ENCODE results near the gene MYBPC2.
"Not testable (repeated sequence)": the region's sequence is repeated elsewhere in the genome, so short reads cannot be mapped to it uniquely, and the experiment has no call there.

Gene MYBPC2

DNA sequence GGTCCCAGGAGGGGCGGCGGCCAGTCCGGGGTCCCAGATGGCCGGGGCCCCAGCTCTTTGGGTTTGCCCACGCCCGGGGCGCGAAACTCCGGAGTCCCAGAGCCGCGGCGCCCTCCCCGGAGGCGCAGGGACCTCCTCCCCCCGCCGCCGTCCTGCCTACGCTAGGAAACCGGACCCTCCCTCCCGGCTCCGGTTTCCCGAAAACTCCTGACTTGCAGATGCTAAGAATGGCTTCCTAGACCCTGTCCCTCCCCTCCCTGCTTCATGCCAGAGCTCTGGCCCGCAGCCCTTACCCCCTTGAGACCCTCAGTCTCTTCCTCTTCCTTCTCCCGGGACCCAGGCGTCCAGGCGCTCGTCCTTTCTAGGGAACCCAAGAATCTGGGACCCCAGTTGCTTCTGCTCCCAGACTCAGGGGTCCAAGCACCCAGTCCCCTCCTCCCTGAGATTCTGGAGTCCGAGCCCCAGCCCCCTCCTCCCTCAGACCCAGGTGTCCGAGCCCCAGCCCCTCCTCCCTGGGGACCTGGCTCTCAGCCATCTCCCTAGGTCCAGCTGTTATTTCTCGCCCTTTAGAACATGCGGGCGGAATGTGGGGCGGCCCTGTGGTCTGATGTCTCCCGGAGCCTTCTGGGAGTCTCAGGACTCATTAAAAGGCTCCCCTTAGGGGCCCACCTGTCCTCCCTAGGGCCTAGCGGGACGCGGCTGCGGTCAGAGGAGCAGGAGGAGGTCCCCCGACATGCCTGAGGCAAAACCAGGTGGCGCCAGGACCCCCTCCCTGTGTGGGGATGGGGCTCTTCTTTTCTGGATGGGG lies at the start of gene MYBPC2:
Gene MYBPC2 (plus strand): TSS at position 672 of the 808 bp plus-strand sequence. CDS start 62 bp downstream, at position 734.
- peak within 1 kb of the TSS; percentile 59 for H3K9ac ChIP-seq (ENCODE audit: low read length)
- peaks cover 33% of the 10 kb centered on the region for H3K27me3 ChIP-seq (ENCODE audit: control insufficient read depth, insufficient read depth, low read length)
- H3K4me3 ChIP-seq (ENCODE audit: low read depth, low read length): peak within 1 kb of the TSS; percentile 62
- H3K27ac ChIP-seq (ENCODE audit: low read depth, low read length): peak within 1 kb of the TSS; percentile 31; the same call in 1 of the 2 replicates
- H3K4me1 ChIP-seq (ENCODE audit: control insufficient read depth, insufficient read depth, low read length): peaks cover 31% of the 10 kb centered on the region
- H3K36me3 ChIP-seq (ENCODE audit: control insufficient read depth, insufficient read depth, low read length): no peaks in the 10 kb centered on the region
- H3K9me3 ChIP-seq (ENCODE audit: control insufficient read depth, insufficient read depth, low read depth, low read length): no peaks in the 10 kb centered on the region

DNA sequence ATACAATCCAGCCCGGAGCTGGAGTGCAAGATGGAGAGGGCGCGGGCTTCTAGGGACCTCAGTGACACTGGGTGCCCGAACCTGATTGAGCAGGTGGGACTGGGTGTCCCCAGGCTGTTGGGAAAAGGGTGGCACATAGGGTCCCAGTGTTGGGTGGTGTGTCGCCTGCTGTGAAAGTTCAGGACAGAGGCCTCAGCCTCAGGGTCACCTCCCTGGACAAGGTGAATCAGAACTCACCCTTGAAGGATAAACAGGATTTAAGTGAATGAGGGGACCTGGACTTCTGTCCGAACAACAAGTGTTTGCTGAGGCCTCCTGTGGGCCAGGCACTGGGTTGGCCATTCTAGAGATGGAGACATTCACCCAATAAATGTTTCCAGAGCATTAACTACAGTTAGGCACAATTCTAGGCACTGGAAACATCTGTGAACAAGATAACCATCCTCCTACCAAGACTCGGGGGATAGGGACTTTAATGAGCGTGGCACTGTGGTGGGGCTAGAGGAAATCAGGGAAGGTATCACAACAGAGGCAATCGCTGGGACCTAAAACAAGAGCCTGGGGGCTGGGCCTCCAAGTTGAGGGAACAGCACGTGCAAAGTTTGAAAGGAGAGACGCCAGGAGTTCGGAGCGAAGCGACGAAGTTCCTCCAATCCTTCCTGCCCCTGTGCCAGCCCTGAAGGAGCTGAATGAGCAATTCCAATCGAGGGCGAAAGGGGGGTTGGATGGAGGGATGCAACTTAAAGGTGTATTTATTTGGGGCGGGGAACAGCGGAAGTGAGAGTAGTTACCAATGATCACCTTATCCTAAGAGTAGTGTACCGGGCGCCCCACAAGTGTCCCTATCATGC lies 49.5 kb upstream of the MYBPC2 start:
- Histone ChIP-seq H3K4me1 (ENCODE audit: control insufficient read depth, insufficient read depth, low read length) (peaks cover 3% of the 10 kb centered on the region; the same call in 1 of the 2 replicates), H3K27ac (ENCODE audit: low read depth, low read length) (no peak overlapping the region), H3K4me3 (ENCODE audit: low read depth, low read length) (peak overlapping the region; percentile 86), H3K27me3 (ENCODE audit: control insufficient read depth, insufficient read depth, low read length) (no peaks in the 10 kb centered on the region), H3K9ac (ENCODE audit: low read length) (peak overlapping the region; percentile 15), H3K36me3 (ENCODE audit: control insufficient read depth, insufficient read depth, low read length) (peaks cover 65% of the 10 kb centered on the region), H3K9me3 (ENCODE audit: control insufficient read depth, insufficient read depth, low read depth, low read length) (no peaks in the 10 kb centered on the region)

DNA sequence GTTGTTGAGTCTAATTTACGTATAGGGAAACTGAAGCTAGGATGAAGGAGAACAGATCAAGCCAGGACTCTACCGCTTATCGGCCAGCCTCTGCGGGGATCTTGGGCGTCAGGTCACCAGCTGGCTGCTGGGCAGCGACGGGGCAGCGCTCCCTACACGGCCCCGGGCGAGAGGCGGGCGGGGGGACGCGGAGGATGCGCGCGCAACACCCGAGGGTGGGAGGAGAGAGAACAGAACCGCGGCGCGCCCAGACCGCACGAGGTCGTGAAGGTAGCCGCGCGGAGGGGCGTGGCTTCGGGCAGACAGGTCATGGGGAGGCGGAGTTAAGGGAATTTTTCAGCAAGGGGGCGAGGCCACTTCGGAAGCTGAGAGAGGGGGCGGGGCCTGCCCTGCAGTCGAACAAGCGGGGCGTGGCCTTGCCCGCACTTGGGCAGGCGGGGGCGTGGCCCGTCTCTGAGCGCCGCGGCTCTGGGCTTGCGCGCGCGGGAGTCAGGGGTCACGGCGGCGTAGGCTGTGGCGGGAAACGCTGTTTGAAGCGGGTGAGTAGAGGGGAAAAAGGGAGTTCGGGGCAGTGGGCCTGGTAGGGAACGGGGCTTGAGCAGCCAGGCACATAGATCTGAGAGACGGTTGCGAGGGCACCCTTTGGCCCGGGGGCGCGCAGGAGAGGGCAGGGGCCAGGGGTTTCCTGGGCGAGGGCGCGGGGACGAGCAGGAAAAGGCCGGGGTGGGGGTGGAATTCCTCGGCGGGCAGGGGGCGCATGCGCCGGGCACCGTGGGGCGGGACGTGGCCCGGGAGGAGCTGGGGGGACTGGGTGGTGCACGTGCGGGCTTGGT lies 48.6 kb upstream of the MYBPC2 start, which contains the start of gene POLD1:
Gene POLD1 (plus strand): TSS at position 496 of the 833 bp plus-strand sequence. CDS start 14,505 bp downstream, outside the sequence.
- peaks cover 3% of the 10 kb centered on the region; the same call in 1 of the 2 replicates for H3K4me1 ChIP-seq (ENCODE audit: control insufficient read depth, insufficient read depth, low read length)
- no peaks in the 10 kb centered on the region for H3K9me3 ChIP-seq (ENCODE audit: control insufficient read depth, insufficient read depth, low read depth, low read length)
- peaks cover 63% of the 10 kb centered on the region for H3K36me3 ChIP-seq (ENCODE audit: control insufficient read depth, insufficient read depth, low read length)
- H3K27me3 ChIP-seq (ENCODE audit: control insufficient read depth, insufficient read depth, low read length): no peaks in the 10 kb centered on the region
- H3K27ac ChIP-seq (ENCODE audit: low read depth, low read length): peak within 1 kb of the TSS; percentile 82; the same call in 1 of the 2 replicates
- H3K4me3 ChIP-seq (ENCODE audit: low read depth, low read length): peak within 1 kb of the TSS; percentile 86
- H3K9ac ChIP-seq (ENCODE audit: low read length): peak within 1 kb of the TSS; percentile 95

DNA sequence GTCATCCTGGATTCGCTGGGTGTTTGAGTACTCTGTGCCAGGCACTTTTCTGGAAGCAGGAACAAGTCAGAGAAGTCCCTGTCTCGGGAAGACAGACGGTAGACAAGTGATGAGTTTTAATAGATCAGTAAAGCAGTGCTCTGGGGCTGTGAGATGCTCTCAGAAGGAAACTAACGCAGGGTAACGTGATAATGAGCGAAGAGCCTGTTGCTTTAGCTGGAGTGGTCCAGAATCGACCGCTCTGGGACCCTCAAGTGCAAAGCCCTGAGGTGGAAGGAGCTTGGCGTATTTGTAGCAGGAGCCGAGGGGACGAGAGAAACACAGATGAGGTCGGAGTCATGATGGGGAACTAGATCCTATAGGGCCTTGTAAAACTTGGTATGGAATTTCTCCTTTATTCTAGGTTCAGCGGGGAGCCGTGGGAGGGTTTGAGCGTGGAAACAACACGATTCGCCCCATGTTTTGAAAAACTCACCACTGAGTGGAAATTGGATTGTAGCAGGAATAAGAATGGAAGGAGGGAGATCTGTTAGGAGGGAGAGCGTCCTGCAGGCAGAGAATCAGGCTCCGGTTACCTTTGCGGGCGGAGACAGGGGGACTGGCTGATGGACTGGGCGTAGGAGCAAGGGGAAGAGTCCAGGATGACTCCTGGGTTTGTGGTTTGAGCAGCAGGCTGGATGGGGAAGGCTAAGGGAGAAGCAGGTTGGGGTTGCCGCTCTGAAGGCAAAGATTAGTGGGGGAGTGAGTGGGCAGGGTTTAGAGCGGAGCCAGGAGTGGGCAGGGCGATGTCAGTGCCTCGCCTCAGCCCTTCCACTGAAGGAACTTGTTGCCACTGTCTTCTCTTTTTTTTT lies 47.8 kb upstream of the MYBPC2 start:
- Histone ChIP-seq H3K9me3 (ENCODE audit: control insufficient read depth, insufficient read depth, low read depth, low read length) (no peaks in the 10 kb centered on the region), H3K36me3 (ENCODE audit: control insufficient read depth, insufficient read depth, low read length) (peaks cover 58% of the 10 kb centered on the region), H3K27me3 (ENCODE audit: control insufficient read depth, insufficient read depth, low read length) (no peaks in the 10 kb centered on the region), H3K4me3 (ENCODE audit: low read depth, low read length) (peak overlapping the region; percentile 86), H3K4me1 (ENCODE audit: control insufficient read depth, insufficient read depth, low read length) (peaks cover 3% of the 10 kb centered on the region; the same call in 1 of the 2 replicates), H3K27ac (ENCODE audit: low read depth, low read length) (peak overlapping the region; percentile 82; the same call in 1 of the 2 replicates), H3K9ac (ENCODE audit: low read length) (peak overlapping the region; percentile 95)

DNA sequence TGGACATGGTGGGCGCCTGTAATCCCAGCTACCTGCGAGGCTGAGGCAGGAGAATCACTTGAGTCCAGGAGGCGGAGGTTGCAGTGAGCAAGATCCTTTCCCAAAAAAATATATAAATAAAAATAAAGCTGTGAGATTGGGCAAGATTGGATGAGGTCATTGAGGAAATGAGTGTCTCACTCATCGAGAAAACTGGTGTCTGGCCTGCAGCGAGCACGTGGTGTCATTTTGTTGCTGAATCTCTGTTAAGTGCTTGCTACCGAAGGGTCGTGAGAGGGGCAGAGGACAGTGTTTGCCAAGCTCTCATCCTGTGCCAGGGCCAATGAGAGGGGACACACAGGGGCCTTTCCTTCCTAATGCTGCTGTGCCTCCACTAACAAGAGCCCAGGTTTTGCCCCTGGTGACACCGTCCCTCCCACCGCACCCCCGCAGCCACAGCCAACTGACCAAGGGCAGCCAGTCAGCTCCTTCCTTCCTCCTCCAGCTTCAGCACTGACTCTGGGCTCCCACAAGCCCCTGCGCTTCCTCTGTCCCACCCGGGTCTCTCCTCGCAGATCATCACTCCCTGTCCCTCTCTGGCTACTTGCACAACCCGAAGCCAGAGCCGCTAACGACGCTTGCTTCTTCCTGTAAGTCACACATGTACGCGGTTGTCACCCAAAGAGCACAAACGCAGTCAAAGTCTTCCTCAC lies 45.4 kb upstream of the MYBPC2 start:
- Histone ChIP-seq H3K4me1 (ENCODE audit: control insufficient read depth, insufficient read depth, low read length) (peaks cover 3% of the 10 kb centered on the region; the same call in 1 of the 2 replicates), H3K9ac (ENCODE audit: low read length) (no peak overlapping the region), H3K9me3 (ENCODE audit: control insufficient read depth, insufficient read depth, low read depth, low read length) (peaks cover 2% of the 10 kb centered on the region; the same call in 1 of the 2 replicates), H3K27ac (ENCODE audit: low read depth, low read length) (no peak overlapping the region), H3K27me3 (ENCODE audit: control insufficient read depth, insufficient read depth, low read length) (no peaks in the 10 kb centered on the region), H3K36me3 (ENCODE audit: control insufficient read depth, insufficient read depth, low read length) (peaks cover 46% of the 10 kb centered on the region), H3K4me3 (ENCODE audit: low read depth, low read length) (no peak overlapping the region)

DNA sequence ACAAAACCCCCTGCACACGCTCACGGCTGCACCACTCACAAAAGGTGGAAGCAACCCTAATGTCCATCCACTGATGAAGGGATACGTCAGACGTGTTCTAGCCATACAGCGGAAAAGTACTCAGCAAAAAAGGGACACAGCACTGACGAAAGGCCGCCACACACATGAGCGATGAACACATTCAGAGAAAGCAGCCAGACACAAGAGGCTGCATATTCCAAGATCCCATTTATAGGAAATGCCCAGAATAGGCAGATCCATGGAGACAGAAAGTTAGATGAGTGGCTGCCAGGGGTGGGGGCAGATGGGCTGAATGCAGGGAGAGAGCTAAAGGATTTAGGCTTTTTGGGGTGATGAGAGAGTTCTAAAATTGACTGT lies 44.8 kb upstream of the MYBPC2 start:
- Histone ChIP-seq H3K9ac (ENCODE audit: low read length) (no peak overlapping the region), H3K4me3 (ENCODE audit: low read depth, low read length) (no peak overlapping the region), H3K4me1 (ENCODE audit: control insufficient read depth, insufficient read depth, low read length) (peaks cover 3% of the 10 kb centered on the region; the same call in 1 of the 2 replicates), H3K27me3 (ENCODE audit: control insufficient read depth, insufficient read depth, low read length) (no peaks in the 10 kb centered on the region), H3K9me3 (ENCODE audit: control insufficient read depth, insufficient read depth, low read depth, low read length) (peaks cover 5% of the 10 kb centered on the region; the same call in 1 of the 2 replicates), H3K27ac (ENCODE audit: low read depth, low read length) (no peak overlapping the region), H3K36me3 (ENCODE audit: control insufficient read depth, insufficient read depth, low read length) (peaks cover 45% of the 10 kb centered on the region)

DNA sequence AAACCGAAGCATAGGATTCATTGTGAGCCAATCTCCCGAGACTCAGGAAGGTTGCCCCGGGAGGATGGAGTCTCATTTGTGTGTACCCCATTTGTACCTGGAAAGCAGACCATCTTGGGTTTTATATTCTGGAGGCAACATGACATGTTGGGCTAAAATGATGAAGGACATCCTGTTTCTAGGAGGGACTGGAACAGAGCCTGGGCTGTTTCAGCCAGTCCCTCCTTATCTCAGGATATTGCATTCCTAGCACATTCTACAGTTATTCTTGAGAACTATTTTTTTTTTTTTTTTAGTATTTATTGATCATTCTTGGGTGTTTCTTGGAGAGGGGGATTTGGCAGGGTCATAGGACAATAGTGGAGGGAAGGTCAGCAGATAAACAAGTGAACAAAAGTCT lies 42.4 kb upstream of the MYBPC2 start:
- H3K4me1 ChIP-seq (ENCODE audit: control insufficient read depth, insufficient read depth, low read length); H3K27me3 ChIP-seq (ENCODE audit: control insufficient read depth, insufficient read depth, low read length); H3K9me3 ChIP-seq (ENCODE audit: control insufficient read depth, insufficient read depth, low read depth, low read length); H3K9ac ChIP-seq (ENCODE audit: low read length); H3K27ac ChIP-seq (ENCODE audit: low read depth, low read length); H3K4me3 ChIP-seq (ENCODE audit: low read depth, low read length): not testable (repeated sequence)
- peaks cover 59% of the 10 kb centered on the region for H3K36me3 ChIP-seq (ENCODE audit: control insufficient read depth, insufficient read depth, low read length)

DNA sequence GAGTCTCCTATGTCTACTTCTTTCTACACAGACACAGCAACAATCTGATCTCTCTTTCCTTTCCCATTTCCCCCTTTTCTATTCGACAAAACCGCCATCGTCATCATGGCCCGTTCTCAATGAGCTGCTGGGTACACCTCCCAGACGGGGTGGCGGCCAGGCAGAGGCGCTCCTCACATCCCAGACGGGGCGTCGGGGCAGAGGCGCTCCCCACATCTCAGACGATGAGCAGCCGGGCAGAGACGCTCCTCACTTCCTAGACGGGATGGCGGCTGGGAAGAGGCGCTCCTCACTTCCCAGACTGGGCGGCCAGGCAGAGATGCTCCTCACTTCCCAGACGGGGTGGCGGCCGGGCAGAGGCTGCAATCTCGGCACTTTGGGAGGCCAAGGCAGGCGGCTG lies 41.7 kb upstream of the MYBPC2 start:
- H3K27me3 ChIP-seq (ENCODE audit: control insufficient read depth, insufficient read depth, low read length); H3K27ac ChIP-seq (ENCODE audit: low read depth, low read length); H3K9me3 ChIP-seq (ENCODE audit: control insufficient read depth, insufficient read depth, low read depth, low read length); H3K4me1 ChIP-seq (ENCODE audit: control insufficient read depth, insufficient read depth, low read length); H3K9ac ChIP-seq (ENCODE audit: low read length); H3K4me3 ChIP-seq (ENCODE audit: low read depth, low read length): not testable (repeated sequence)
- H3K36me3 ChIP-seq (ENCODE audit: control insufficient read depth, insufficient read depth, low read length): peaks cover 59% of the 10 kb centered on the region

DNA sequence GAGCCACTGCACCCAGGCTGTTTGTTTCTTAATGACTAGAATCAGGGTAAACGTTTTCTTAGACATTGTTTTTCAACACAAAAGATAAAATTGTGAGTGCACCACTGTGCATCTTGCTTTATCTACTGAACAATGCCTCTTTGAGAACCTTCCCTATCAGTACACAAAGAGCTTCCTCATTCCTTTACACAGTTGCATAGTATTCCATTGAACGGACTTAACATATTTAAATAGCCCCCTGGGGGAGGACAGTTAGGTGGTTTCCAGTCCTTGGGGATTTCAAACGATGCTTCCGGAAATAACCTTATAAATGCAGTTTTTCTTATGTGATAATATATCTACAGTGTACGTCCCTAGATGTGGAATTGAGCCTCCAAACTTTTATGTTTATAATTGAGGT lies 39.9 kb upstream of the MYBPC2 start:
- peaks cover 45% of the 10 kb centered on the region for H3K36me3 ChIP-seq (ENCODE audit: control insufficient read depth, insufficient read depth, low read length)
- no peak overlapping the region for H3K4me3 ChIP-seq (ENCODE audit: low read depth, low read length)

More for the DNA sequence above, 39.9 kb upstream of the MYBPC2 start:
- Histone ChIP-seq H3K4me1 (ENCODE audit: control insufficient read depth, insufficient read depth, low read length) (no peaks in the 10 kb centered on the region), H3K9me3 (ENCODE audit: control insufficient read depth, insufficient read depth, low read depth, low read length) (peaks cover 5% of the 10 kb centered on the region; the same call in 1 of the 2 replicates), H3K9ac (ENCODE audit: low read length) (no peak overlapping the region), H3K27ac (ENCODE audit: low read depth, low read length) (no peak overlapping the region), H3K27me3 (ENCODE audit: control insufficient read depth, insufficient read depth, low read length) (no peaks in the 10 kb centered on the region)
